Common myeloid progenitor, CD34-positive (primary cell): ENCODE measurements around the gene COX15.
A peak's percentile ranks its signal among the peaks of the same experiment; 100 is the strongest.

Experiments
- CTCF ChIA-PET: fragments of 350-600 bp; sonication (Branson Sonifier 250); formaldehyde crosslinking; loops from one replicate; lab custom pipeline; 2021; ENCODE audit warnings: antibody characterized with exemption; lab: Charles Lee
- POLR2A ChIA-PET: fragments of 350-600 bp; sonication (Branson Sonifier 250); formaldehyde crosslinking; loops from one replicate; lab custom pipeline; 2021; ENCODE audit warnings: antibody characterized with exemption; lab: Charles Lee
- DNase-seq, 3 donors: peaks; one replicate each; pipeline versions ENCODE4 v3.0.0 to v3.0.0-alpha.2; 2013
- H3K27ac ChIP-seq, 2 experiments: 1 replicate in 1 of 2; 2 replicates in 1 of 2; pipeline ENCODE4 v1.7.0; 2013; ENCODE audit warnings: inconsistent platforms in 2 of 2, low read length in 2 of 2, mild to moderate bottlenecking in 2 of 2, low read depth in 1 of 2, moderate library complexity in 1 of 2; ENCODE audit not compliant: severe bottlenecking in 2 of 2, insufficient read depth in 1 of 2, poor library complexity in 1 of 2
- H3K27me3 ChIP-seq, 5 experiments: replicated peaks in 2 of 5; 1 replicate in 3 of 5; 2 replicates in 2 of 5; pipeline versions ENCODE4 v1.6.1 to v1.7.0; 2013; ENCODE audit warnings: low read length in 4 of 5, mild to moderate bottlenecking in 2 of 5, moderate library complexity in 2 of 5, inconsistent platforms in 1 of 5; ENCODE audit not compliant: insufficient read depth in 5 of 5, control insufficient read depth in 4 of 5
- H3K36me3 ChIP-seq, 4 experiments: 1 replicate in 2 of 4; 2 replicates in 2 of 4; pipeline versions ENCODE4 v1.6.1 to v1.7.0; 2013; ENCODE audit warnings: low read length in 3 of 4, control low read depth in 1 of 4, mild to moderate bottlenecking in 1 of 4; ENCODE audit not compliant: control insufficient read depth in 4 of 4, insufficient read depth in 4 of 4
- H3K4me1 ChIP-seq, 4 experiments: 1 replicate in 3 of 4; 2 replicates in 1 of 4; pipeline versions ENCODE4 v1.6.1 to v1.7.1; 2013; ENCODE audit warnings: low read length in 3 of 4, mild to moderate bottlenecking in 3 of 4, control low read depth in 1 of 4, inconsistent platforms in 1 of 4, moderate library complexity in 1 of 4; ENCODE audit not compliant: control insufficient read depth in 4 of 4, insufficient read depth in 4 of 4; ENCODE audit errors: control extremely low read depth in 1 of 4
- H3K4me3 ChIP-seq, 7 experiments: 1 replicate in 4 of 7; 2 replicates in 3 of 7; pipeline versions ENCODE4 v1.5.1 to v1.7.0; 2013; ENCODE audit warnings: mild to moderate bottlenecking in 7 of 7, low read length in 6 of 7, moderate library complexity in 6 of 7, inconsistent platforms in 2 of 7, low read depth in 2 of 7, control low read depth in 1 of 7; ENCODE audit not compliant: insufficient read depth in 4 of 7, control insufficient read depth in 1 of 7; ENCODE audit errors: extremely low read depth in 1 of 7
- H3K9me3 ChIP-seq, 5 experiments: 1 replicate in 4 of 5; 2 replicates in 1 of 5; pipeline versions ENCODE4 v1.6.1 to v1.7.1; 2013; ENCODE audit warnings: low read length in 4 of 5, mild to moderate bottlenecking in 2 of 5, inconsistent platforms in 1 of 5, low read depth in 1 of 5, moderate library complexity in 1 of 5; ENCODE audit not compliant: control insufficient read depth in 4 of 5, insufficient read depth in 2 of 5; ENCODE audit errors: control extremely low read depth in 1 of 5
- WGBS: methylation state at CpG from one replicate; pipeline ENCODE4 v1.1.5; 2013; ENCODE audit not compliant: insufficient coverage; 5-methylcytosine and 5-hydroxymethylcytosine counted together

Gene COX15

DNA sequence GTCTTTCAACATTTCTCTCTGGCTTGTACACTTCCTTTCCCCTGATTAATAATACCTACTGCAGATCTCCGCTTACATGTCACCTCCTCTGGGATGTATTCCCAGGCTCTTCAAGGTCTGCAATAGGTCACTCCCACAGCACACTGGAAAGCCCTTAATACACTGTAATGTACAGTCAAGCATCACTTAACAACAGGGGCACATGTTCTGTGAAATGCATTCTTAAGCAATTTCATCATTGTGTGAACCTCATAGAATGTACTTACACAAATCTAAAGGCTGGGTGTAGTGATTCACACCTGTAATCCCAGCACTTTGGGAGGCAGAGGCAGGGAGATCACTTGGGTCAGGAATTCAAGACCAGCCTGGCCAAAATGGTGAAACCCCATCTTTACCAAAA is 1.9 kb downstream of the COX15 start:
- H3K4me3 ChIP-seq, result no peak overlapping the region
- peaks cover 7 to 22% (median 14%) of the 10 kb centered on the region in 4 experiments for H3K4me1 ChIP-seq
- no peaks in the 10 kb centered on the region for H3K27me3 ChIP-seq
- WGBS, result 91% methylated on average over 1 of the region's 1 CpG
- peaks cover 10 to 35% (median 22%) of the 10 kb centered on the region in 4 experiments for H3K36me3 ChIP-seq
- no peak overlapping the region for H3K27ac ChIP-seq
- POLR2A ChIA-PET, result no interaction called here
- H3K9me3 ChIP-seq, result no peaks in the 10 kb centered on the region
- CTCF ChIA-PET, result interaction anchor here (0.9 kb wide), 1 partner anchor 18 kb away, joined by 5 read pairs; no protein-coding TSS in a partner anchor
- no peak for DNase-seq

DNA sequence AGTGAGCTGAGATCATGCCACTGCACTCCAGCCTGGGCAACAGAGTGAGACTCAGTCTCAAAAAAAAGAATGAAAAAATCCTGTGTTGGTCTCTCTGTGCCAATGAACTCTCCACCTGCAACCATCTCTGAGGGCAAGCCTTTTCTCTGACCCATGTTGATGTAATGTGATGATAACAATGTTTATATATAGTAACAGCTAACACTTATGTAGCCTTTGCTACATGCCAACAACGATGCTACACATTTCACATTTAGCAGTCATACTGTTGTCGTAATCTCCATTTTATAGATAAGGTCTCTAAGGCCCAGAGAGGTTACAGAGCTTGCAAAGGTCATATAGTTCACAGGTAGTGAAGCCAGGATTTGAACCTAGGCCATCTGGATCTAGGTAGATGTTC is 11.5 kb downstream of the COX15 start:
- Histone ChIP-seq H3K27ac (no peak overlapping the region), H3K9me3 (no peaks in the 10 kb centered on the region)
- 80% methylated on average over 1 of the region's 2 CpGs for WGBS

DNA sequence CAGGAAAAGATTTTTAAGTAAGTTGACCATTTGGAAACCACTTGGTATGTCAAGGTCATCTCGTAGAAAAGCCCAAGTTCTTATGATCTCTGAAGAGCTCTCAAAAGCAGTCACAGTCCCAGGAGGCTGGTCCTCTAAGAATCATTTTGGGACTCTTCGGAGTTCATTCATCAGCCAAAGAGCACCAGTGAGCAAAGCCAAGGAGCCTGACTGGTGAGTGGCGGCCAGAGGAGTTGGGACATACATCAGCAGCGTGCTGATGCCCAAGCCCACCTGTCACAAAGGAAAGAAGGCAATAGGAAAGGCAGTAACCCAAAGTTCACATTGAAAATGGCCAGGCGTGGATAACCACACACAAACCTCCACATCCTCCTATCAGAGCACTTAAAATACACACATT is 17.5 kb downstream of the COX15 start:
- Histone ChIP-seq H3K27ac (no peak overlapping the region), H3K36me3 (peaks cover 13 to 65% (median 43%) of the 10 kb centered on the region in 4 experiments), H3K4me1 (peaks cover 0 to 5% (median under 1%) of the 10 kb centered on the region in 4 experiments), H3K9me3 (no peaks in the 10 kb centered on the region), H3K4me3 (no peak overlapping the region), H3K27me3 (no peaks in the 10 kb centered on the region)
- POLR2A ChIA-PET, result no interaction called here
- CTCF ChIA-PET, result interaction anchor here (2.8 to 8.5 kb wide), 3 partner anchors 83 to 278 kb away, joined by 21 to 96 read pairs (median 48); no protein-coding TSS in a partner anchor
- no peak for DNase-seq
- WGBS, result 88% methylated on average over 5 of the region's 5 CpGs

More for the DNA sequence above, 11.5 kb downstream of the COX15 start:
- peaks cover 35 to 76% (median 53%) of the 10 kb centered on the region in 4 experiments for H3K36me3 ChIP-seq
- no peak for DNase-seq
- CTCF ChIA-PET, result interaction anchor here (1.5 to 4.0 kb wide), 3 partner anchors 9 to 284 kb away, joined by 3 to 20 read pairs (median 7); no protein-coding TSS in a partner anchor
- POLR2A ChIA-PET, result no interaction called here
- H3K4me3 ChIP-seq, result no peak overlapping the region
- no peaks in the 10 kb centered on the region for H3K4me1 ChIP-seq
- no peaks in the 10 kb centered on the region for H3K27me3 ChIP-seq

DNA sequence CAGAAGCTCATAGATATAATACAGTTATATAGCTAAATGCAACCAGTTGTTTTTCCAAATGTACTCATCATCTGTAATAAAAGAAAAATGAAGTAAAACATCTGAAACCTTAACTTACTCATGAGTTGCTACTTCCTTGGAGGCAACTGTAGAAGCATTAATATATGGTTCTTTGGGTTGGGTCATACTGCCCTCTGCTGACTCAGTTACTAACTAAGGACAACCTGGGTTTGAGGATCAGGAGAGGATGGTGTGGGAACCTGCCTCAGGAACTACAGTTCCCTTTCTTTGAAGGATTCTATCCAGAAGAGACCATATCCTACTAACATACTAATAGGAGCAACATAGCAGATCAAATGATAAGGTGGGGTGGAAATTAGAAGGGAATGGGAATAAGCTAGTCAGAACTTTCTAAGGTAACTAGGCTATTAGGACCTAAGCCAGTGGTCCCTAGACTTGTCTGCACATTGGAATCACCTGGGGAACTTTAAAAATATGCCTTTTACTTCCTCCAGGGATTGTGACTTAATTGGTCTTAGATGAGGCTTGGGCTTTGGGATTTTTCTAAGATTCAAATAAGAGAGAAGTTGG is 20.7 kb downstream of the COX15 start:
- H3K27ac ChIP-seq, result no peak overlapping the region
- no peak overlapping the region for H3K4me3 ChIP-seq
- peak; percentile 80 to 92 (median 87) for DNase-seq
- H3K36me3 ChIP-seq, result peaks cover under 1 to 53% (median 24%) of the 10 kb centered on the region in 4 experiments
- no peaks in the 10 kb centered on the region for H3K9me3 ChIP-seq
- ChIA-PET POLR2A (no interaction called here), CTCF (interaction anchor here (0.6 to 8.5 kb wide), 30 partner anchors 9 to 319 kb away, joined by 3 to 96 read pairs (median 4); partner anchors contain the start of gene SLC25A28)
- no peaks in the 10 kb centered on the region for H3K27me3 ChIP-seq
- H3K4me1 ChIP-seq, result peaks cover 0 to 21% (median 11%) of the 10 kb centered on the region in 4 experiments

DNA sequence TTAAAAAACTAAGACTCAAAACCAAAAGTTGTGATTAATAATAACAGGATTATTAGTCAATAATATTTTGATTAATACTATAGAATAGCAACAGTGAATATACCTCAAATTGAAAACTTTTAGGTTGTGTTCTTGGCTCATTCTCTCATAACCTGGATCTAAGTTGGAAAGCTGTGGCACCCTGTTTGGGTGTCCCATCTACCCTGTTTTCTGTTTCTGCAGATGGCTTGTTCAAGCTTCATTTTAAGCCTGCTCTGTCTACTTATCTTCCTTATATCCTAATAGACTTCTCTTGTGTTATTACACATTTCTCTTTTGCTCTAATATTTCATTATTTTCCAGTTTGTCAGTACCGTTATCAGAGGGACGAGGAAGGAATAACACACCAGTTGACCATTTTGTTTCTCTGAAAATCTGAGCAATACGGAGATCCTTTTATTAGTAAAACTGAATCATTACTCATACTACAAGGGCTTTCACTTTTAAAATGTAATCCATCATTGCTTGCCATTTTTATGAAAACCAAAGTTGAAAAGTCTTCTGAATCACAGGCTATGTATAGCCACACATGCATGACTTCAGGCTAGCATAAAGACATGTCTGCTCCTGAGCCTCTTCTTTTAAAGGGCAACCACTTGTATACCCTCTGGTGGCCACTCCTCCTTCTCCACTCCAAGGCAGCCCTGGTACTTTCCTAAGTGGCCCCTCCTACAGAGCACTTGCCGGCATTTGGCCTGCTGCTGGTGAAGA is 22.3 kb downstream of the COX15 start:
- Histone ChIP-seq H3K36me3 (peaks cover 0 to 54% (median 23%) of the 10 kb centered on the region in 4 experiments), H3K4me1 (peaks cover 0 to 21% (median 11%) of the 10 kb centered on the region in 4 experiments), H3K9me3 (no peaks in the 10 kb centered on the region), H3K27me3 (no peaks in the 10 kb centered on the region), H3K27ac (peak overlapping the region; percentile 55 to 86), H3K4me3 (no peak overlapping the region)
- peak in 2 of 3 donors; percentile 60 to 69 for DNase-seq
- POLR2A ChIA-PET, result no interaction called here
- WGBS, result 59% methylated on average over 3 of the region's 4 CpGs
- CTCF ChIA-PET, result interaction anchor here (1.1 to 8.5 kb wide), 15 partner anchors 11 to 273 kb away, joined by 3 to 96 read pairs (median 5); no protein-coding TSS in a partner anchor

DNA sequence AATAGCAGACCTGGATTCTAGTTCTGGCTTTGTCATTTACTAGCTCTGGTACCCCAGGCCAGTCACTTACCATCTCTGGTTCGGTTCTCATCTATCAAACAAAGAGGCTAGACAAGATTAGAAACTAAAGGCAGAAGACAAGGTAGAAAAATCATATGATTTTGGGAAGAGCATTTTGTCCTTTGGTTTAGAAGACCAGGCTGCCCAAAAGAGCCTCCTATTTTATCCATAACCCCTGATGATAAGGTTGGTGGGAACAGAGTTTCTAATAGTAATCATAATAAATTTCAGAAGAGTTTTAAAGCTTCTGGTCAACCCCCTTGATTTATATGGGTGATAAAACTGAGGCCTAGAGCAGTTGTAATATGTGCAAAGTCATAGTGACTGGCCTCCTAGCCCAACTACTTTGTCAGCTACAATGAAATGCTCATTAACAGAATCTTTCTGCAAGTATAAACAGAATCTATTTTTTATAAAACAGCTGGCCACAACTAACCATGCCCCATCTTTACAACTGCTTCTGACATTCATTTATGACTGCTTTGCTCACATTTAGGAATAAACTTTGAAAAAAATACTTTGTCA is 23.4 kb downstream of the COX15 start:
- Histone ChIP-seq H3K9me3 (no peaks in the 10 kb centered on the region), H3K36me3 (peaks cover 2 to 55% (median 25%) of the 10 kb centered on the region in 4 experiments), H3K27ac (peak overlapping the region; percentile 55 to 86), H3K4me1 (peaks cover 0 to 21% (median 11%) of the 10 kb centered on the region in 4 experiments), H3K4me3 (peak overlapping the region in 1 of 7 experiments; percentile 19), H3K27me3 (no peaks in the 10 kb centered on the region)
- CTCF ChIA-PET, result interaction anchor here (1.1 to 8.5 kb wide), 9 partner anchors 10 to 272 kb away, joined by 3 to 96 read pairs (median 5); no protein-coding TSS in a partner anchor
- POLR2A ChIA-PET, result interaction anchor here (0.5 kb wide), 1 partner anchor 239 kb away, joined by 3 read pairs; no protein-coding TSS in a partner anchor
- peak in 2 of 3 donors; percentile 74 to 84 for DNase-seq
- WGBS, result no CpG with 5 or more reads among the region's 1 CpG
